GM10266 (cell line): Measurements from ENCODE around the gene HSPBAP1.

Source experiments
- DNase-seq: peaks from one replicate; pipeline ENCODE4 v3.0.0; 2012; ENCODE audit errors: extremely low spot score
- TF ChIP-seq, protein P1 (sequence below): IDR thresholded peaks from 2 replicates; pipeline ENCODE4 v1.5.1; 2012; ENCODE audit warnings: mild to moderate bottlenecking, low read depth; ENCODE audit not compliant: control insufficient read depth, insufficient read depth; ENCODE audit errors: missing control alignments

Gene HSPBAP1, protein sequence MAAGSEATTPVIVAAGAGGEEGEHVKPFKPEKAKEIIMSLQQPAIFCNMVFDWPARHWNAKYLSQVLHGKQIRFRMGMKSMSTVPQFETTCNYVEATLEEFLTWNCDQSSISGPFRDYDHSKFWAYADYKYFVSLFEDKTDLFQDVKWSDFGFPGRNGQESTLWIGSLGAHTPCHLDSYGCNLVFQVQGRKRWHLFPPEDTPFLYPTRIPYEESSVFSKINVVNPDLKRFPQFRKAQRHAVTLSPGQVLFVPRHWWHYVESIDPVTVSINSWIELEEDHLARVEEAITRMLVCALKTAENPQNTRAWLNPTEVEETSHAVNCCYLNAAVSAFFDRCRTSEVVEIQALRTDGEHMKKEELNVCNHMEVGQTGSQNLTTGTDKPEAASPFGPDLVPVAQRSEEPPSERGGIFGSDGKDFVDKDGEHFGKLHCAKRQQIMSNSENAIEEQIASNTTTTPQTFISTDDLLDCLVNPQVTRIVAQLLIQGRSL

DNA sequence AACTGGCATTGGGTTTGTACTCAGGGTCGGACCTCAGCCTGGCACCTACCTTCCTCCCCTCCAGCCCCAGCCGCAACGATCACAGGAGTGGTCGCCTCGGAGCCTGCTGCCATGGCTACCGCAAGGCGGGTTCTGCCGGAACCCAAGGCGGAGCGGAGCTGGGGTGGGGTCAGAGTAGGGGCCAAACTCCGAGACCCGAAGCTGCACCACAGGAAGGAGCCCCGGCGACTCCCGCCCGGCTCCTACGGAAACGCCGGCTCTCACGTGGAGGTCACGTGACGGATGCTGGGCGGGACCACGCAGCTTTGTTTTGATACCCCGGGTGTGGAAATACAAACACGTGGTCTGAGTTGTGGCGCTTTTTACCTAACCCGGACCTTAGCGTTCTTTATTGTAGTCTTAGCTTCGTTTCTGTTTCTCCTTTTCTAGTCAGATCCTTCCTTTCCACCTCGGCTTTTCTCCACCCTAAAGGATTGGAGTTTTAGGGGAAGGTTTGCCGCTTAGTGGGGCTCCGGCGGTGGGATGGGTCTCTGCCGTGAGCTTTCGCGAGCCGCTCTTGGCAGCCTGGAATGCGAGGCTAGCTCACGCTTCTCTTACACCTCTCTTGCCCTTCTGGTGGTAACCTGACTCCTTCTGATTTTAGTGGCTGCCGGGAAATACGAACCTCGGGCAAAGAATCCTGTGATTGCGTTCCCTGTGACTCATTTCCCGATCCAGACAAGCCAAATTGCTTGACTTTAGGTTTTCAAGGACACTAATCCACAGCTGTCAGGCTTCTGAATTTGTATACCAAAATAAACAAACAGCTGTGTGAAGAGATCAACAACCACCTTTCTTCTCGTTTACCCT lies at the start of gene HSPBAP1:
Gene HSPBAP1 (minus strand): TSS at position 264 of the 849 bp plus-strand sequence. CDS start 151 bp downstream, at position 113.
- TF ChIP-seq, protein P1, sequence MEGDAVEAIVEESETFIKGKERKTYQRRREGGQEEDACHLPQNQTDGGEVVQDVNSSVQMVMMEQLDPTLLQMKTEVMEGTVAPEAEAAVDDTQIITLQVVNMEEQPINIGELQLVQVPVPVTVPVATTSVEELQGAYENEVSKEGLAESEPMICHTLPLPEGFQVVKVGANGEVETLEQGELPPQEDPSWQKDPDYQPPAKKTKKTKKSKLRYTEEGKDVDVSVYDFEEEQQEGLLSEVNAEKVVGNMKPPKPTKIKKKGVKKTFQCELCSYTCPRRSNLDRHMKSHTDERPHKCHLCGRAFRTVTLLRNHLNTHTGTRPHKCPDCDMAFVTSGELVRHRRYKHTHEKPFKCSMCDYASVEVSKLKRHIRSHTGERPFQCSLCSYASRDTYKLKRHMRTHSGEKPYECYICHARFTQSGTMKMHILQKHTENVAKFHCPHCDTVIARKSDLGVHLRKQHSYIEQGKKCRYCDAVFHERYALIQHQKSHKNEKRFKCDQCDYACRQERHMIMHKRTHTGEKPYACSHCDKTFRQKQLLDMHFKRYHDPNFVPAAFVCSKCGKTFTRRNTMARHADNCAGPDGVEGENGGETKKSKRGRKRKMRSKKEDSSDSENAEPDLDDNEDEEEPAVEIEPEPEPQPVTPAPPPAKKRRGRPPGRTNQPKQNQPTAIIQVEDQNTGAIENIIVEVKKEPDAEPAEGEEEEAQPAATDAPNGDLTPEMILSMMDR, result no peak
- DNase-seq, result peak; percentile 93

DNA sequence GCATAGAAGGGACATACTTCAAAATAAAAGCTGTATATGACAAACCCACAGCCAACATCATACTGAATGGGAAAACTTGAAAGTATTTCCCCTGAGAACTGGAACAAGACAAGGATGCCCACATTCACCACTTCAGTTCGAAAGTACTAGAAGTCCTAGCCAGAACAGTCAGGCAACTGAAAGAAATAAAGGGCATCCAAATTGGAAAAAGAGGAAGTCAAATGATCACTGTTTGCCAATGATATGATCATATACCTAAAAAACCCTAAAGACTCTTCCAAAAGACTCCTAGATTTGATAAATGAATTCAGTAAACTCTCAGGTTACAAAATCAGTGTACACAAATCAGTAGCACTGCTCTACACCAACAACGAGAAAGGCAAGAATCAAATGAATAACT lies 42.0 kb upstream of the HSPBAP1 start:
- TF ChIP-seq, protein P1, result no peak
- DNase-seq, result no peak

DNA sequence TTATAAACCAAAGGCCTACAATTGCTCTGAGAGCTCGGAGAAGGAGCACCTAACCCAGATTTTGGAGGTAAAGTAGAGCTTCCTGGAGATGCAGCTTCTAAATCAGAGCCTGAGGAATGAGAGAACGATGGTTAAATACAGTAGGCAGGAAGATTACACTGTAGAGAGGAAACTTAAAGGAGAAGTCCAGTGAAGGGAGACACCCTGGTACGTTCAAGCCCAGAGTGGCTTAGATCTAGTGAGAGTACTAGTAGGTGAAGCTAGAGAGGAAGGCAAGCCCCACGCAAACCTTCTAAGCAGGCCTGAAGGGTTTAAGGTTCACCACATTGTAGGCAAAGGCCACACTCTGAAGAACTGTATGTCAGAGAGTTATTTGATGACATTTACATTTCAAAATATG lies 34.6 kb upstream of the HSPBAP1 start:
- TF ChIP-seq, protein P1, result no peak
- DNase-seq, result no peak

DNA sequence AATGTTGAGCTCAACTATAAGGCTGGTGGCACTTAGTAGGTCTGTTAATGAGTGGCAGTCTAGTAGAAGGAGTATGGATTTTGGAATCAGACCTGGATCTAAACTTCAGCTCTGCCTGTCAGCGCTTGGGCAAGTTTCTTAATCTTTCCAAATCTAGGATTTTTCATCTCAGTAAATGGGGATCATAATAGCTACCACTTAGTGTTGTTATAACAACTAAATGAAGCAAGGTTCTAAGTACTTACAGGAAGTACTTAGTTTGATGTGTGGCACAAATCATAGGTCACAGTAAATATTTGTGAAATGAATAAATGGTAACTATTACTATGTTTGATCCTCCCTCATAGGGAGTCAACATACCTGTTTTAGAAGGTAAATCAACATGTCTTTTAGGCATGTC lies 32.6 kb upstream of the HSPBAP1 start:
- TF ChIP-seq, protein P1, result no peak
- DNase-seq, result no peak

DNA sequence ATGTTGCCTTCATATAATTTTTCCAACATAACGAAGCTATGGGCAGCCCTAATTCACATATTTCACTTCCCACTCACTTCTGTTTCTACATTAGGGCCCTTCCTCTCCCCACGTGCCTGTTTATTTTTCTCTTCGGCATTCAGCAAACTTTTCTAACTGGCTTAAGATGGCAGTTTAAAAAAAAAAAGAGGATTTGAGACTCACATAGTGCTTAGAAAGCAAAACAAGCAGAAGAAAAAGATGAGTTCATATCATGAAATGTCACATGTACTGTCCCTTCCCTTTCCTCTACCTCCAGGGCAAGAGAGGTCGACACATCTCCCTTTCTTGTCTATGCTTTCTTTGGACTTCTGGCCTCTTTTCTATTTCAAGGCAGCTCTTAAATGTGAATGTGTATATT lies 31.8 kb upstream of the HSPBAP1 start:
- DNase-seq, result no peak
- TF ChIP-seq, protein P1, result no peak

DNA sequence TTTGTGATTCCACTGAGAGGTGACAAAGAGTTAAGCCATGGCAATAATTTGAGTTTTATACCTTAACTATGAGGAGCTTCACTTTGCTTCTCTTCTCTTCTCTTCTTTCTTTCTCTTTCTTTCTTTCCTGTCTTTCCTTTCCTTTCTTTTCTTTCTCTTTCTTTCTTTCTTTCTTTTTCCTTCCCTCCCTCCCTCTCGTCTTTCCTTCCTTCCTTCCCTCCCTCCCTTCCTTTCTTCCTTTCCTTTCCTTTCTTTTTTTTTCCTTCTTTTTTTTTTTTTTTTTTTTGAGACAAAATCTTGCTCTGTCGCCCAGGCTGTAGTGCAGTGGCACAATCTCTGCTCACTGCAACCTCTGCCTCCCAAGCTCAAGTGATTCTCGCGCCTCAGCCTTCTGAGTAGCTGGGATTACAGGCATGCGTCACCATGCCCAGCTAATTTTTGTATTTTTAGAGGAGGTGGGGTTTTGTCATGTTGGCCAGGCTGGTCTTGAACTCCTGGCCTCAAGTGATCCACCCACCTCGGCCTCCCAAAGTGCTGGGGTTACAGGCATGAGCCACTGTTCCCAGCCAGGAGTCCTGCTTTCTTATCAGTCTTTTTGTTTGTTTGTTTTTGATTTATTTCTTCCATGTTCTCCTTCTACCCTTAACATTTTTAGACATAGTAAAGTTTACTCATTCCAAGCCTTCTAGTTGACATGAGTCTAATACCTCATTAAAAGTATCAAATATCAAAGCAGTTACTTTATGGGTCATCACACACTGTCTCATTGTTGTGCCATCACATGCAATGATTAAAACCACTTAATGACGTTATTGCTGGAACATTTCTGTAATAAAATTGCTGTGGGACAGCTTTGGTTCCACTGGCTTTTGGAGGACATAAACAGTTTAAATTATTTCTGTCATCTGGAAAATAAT lies 31.1 kb upstream of the HSPBAP1 start:
- TF ChIP-seq, protein P1, result no peak
- DNase-seq, result no peak
